H1 (cell line): ENCODE data around the gene KLK4. TPM values are rescaled to one million over a fixed set of nuclear protein-coding genes. Genes with fewer than 3 reads are reported as not detected.

Source experiments
- CTCF ChIA-PET: fragments of 300-600 bp; sonication (Branson Sonifier 250); formaldehyde crosslinking; loops from one replicate; lab custom pipeline; 2021; ENCODE audit not compliant: partially characterized antibody; lab: Charles Lee
- POLR2A ChIA-PET: fragments of 300-600 bp; sonication (Branson Sonifier 250); formaldehyde crosslinking; loops from one replicate; lab custom pipeline; 2021; ENCODE audit warnings: inconsistent platforms; ENCODE audit not compliant: partially characterized antibody; lab: Charles Lee
- DNase-seq, 2 experiments: peaks; one replicate each; pipeline versions ENCODE4 v3.0.0 to v3.0.0-alpha.2; 2010 to 2022; ENCODE audit warnings: low spot score in 2 of 2, low read depth in 1 of 2, mixed read lengths in 1 of 2
- FAIRE-seq: peaks from 2 replicates; lab custom pipeline; 2011; peaks lifted over from hg19 to GRCh38; lab: Jason Lieb, UNC
- H2AFZ ChIP-seq: 2 replicates; pipeline ENCODE4 v1.8.1; 2012; ENCODE audit warnings: low read length, inconsistent platforms
- H2AK5ac ChIP-seq: 2 replicates; pipeline ENCODE4 v1.6.1; 2013; ENCODE audit warnings: low read depth, low read length
- H2BK120ac ChIP-seq: replicated peaks from 2 replicates; pipeline ENCODE3; 2013; ENCODE audit warnings: low read depth, low read length, inconsistent platforms
- H2BK12ac ChIP-seq: 2 replicates; pipeline ENCODE4 v1.6.1; 2013; ENCODE audit warnings: low read depth, low read length
- H2BK15ac ChIP-seq: 2 replicates; pipeline ENCODE4 v1.6.1; 2013; ENCODE audit warnings: low read length
- H2BK20ac ChIP-seq: 2 replicates; pipeline ENCODE4 v1.6.1; 2013; ENCODE audit warnings: low read length
- H2BK5ac ChIP-seq: 2 replicates; pipeline ENCODE4 v1.6.1; 2013; ENCODE audit warnings: low read depth, low read length
- H3K14ac ChIP-seq: 2 replicates; pipeline ENCODE4 v1.6.1; 2013; ENCODE audit warnings: inconsistent platforms; ENCODE audit not compliant: insufficient read length
- H3K18ac ChIP-seq: 2 replicates; pipeline ENCODE4 v1.6.1; 2013; ENCODE audit warnings: low read length; ENCODE audit errors: extremely low read depth
- H3K23ac ChIP-seq: 2 replicates; pipeline ENCODE4 v1.6.1; 2013; ENCODE audit warnings: inconsistent platforms; ENCODE audit not compliant: insufficient read length
- H3K23me2 ChIP-seq: 2 replicates; pipeline ENCODE4 v1.6.1; 2013; ENCODE audit warnings: low read depth, low read length
- H3K27ac ChIP-seq: 2 replicates; pipeline ENCODE4 v1.6.1; 2011; ENCODE audit warnings: low read depth, low read length, inconsistent platforms
- H3K27me3 ChIP-seq, 4 experiments: replicated peaks in 1 of 4; 1 replicate in 1 of 4; 2 replicates in 3 of 4; pipeline versions ENCODE4 v1.6.1 to v1.8.1; 2011 to 2013; ENCODE audit warnings: low read length in 3 of 4, mild to moderate bottlenecking in 3 of 4, inconsistent platforms in 2 of 4, mixed read lengths in 2 of 4, moderate library complexity in 1 of 4; ENCODE audit not compliant: control insufficient read depth in 3 of 4, insufficient read depth in 3 of 4; ENCODE audit errors: extremely low read depth in 1 of 4
- H3K36me3 ChIP-seq, 4 experiments: 2 replicates each; pipeline versions ENCODE4 v1.6.1 to v1.8.1; 2011 to 2013; ENCODE audit warnings: mild to moderate bottlenecking in 4 of 4, low read length in 3 of 4, moderate library complexity in 2 of 4, control low read depth in 1 of 4, inconsistent platforms in 1 of 4; ENCODE audit not compliant: insufficient read depth in 4 of 4, control insufficient read depth in 2 of 4
- H3K4ac ChIP-seq: replicated peaks from 2 replicates; pipeline ENCODE3; 2013; ENCODE audit warnings: low read length, low read depth, mixed read lengths, inconsistent platforms; ENCODE audit not compliant: insufficient read length
- H3K4me1 ChIP-seq, 4 experiments: replicated peaks in 1 of 4; 1 replicate in 1 of 4; 2 replicates in 3 of 4; pipeline versions ENCODE4 v1.6.1 to v1.8.1; 2011 to 2013; ENCODE audit warnings: low read length in 3 of 4, inconsistent platforms in 2 of 4, mixed read lengths in 1 of 4; ENCODE audit not compliant: insufficient read depth in 4 of 4, control insufficient read depth in 3 of 4
- H3K4me2 ChIP-seq, 2 experiments: 2 replicates each; pipeline versions ENCODE4 v1.6.1 to v1.8.1; 2011 to 2013; ENCODE audit warnings: low read depth in 2 of 2, low read length in 2 of 2, control low read depth in 1 of 2, inconsistent platforms in 1 of 2, mild to moderate bottlenecking in 1 of 2; ENCODE audit not compliant: insufficient read depth in 1 of 2
- H3K4me3 ChIP-seq, 4 experiments: fragments of 200-600, 300-600 bp in 1 of 4; sonication (generic), shearing (Covaris generic), sonication (Bioruptor Twin) in 1 of 4; 2 replicates each; pipeline versions ENCODE4 v1.5.1 to v1.8.1; 2011 to 2016; ENCODE audit warnings: low read length in 4 of 4, low read depth in 3 of 4, control low read depth in 2 of 4, inconsistent platforms in 2 of 4, mild to moderate bottlenecking in 2 of 4, mixed read lengths in 1 of 4, moderate library complexity in 1 of 4; ENCODE audit not compliant: insufficient read depth in 2 of 4; ENCODE audit errors: extremely low read depth in 1 of 4
- H3K56ac ChIP-seq: replicated peaks from 2 replicates; pipeline ENCODE3; 2013; ENCODE audit warnings: low read depth, mild to moderate bottlenecking, mixed read lengths, low read length, inconsistent platforms; ENCODE audit not compliant: insufficient read length
- H3K79me1 ChIP-seq: 2 replicates; pipeline ENCODE4 v1.6.1; 2013; ENCODE audit warnings: low read depth, low read length, control low read depth
- H3K79me2 ChIP-seq, 2 experiments: 2 replicates each; pipeline versions ENCODE4 v1.6.1 to v1.8.1; 2012 to 2013; ENCODE audit warnings: low read length in 2 of 2, mild to moderate bottlenecking in 2 of 2, inconsistent platforms in 1 of 2; ENCODE audit not compliant: insufficient read depth in 2 of 2, control insufficient read depth in 1 of 2
- H3K9ac ChIP-seq, 4 experiments: replicated peaks in 1 of 4; 1 replicate in 1 of 4; 2 replicates in 3 of 4; pipeline versions ENCODE4 v1.6.1 to v1.8.1; 2011 to 2013; ENCODE audit warnings: low read depth in 3 of 4, low read length in 3 of 4, control low read depth in 2 of 4, mild to moderate bottlenecking in 2 of 4, moderate library complexity in 2 of 4, inconsistent platforms in 1 of 4; ENCODE audit errors: extremely low read depth in 1 of 4
- H3K9me3 ChIP-seq, 2 experiments: 2 replicates each; pipeline versions ENCODE4 v1.6.1 to v1.8.1; 2012 to 2013; ENCODE audit warnings: mild to moderate bottlenecking in 2 of 2, moderate library complexity in 2 of 2, control low read depth in 1 of 2, inconsistent platforms in 1 of 2, low read depth in 1 of 2, low read length in 1 of 2, mixed read lengths in 1 of 2; ENCODE audit not compliant: insufficient read depth in 2 of 2
- H4K20me1 ChIP-seq, 2 experiments: replicated peaks in 1 of 2; 2 replicates each; pipeline versions ENCODE3 to v1.8.1; 2011 to 2013; ENCODE audit warnings: inconsistent platforms in 2 of 2, low read length in 2 of 2, mild to moderate bottlenecking in 1 of 2; ENCODE audit not compliant: insufficient read depth in 2 of 2, control insufficient read depth in 1 of 2
- H4K5ac ChIP-seq: 2 replicates; pipeline ENCODE4 v1.6.1; 2013; ENCODE audit warnings: low read length, low read depth, mixed read lengths, inconsistent platforms; ENCODE audit not compliant: insufficient read length
- H4K8ac ChIP-seq: 2 replicates; pipeline ENCODE4 v1.8.0; 2013; ENCODE audit warnings: mild to moderate bottlenecking, moderate library complexity, low read length, inconsistent platforms; ENCODE audit not compliant: insufficient read depth; ENCODE audit errors: extremely low read depth
- H4K91ac ChIP-seq: replicated peaks from 2 replicates; pipeline ENCODE3; 2013; ENCODE audit warnings: low read length, mixed read lengths, inconsistent platforms; ENCODE audit not compliant: insufficient read length
- SIN3A ChIP-seq, 2 experiments: IDR thresholded peaks in 1 of 2; conservative IDR thresholded peaks in 1 of 2; 2 replicates each; pipeline ENCODE4 v1.6.1; 2011 to 2012; ENCODE audit warnings: low read length in 2 of 2, improper control_type of control experiment in 1 of 2, low read depth in 1 of 2, mild to moderate bottlenecking in 1 of 2
- SP1 ChIP-seq: IDR thresholded peaks from 2 replicates; pipeline ENCODE4 v1.6.1; 2011; ENCODE audit warnings: low read depth, low read length
- WGBS, 2 experiments: shearing (Covaris generic) in 1 of 2; methylation state at CpG; one replicate each; pipeline versions ENCODE4 v1.1.6 to v1.1.7; 2013 to 2015; ENCODE audit warnings: low lambda C conversion rate in 2 of 2, mixed read lengths in 2 of 2, inconsistent platforms in 1 of 2, low coverage in 1 of 2, missing lambda C conversion rate in 1 of 2; ENCODE audit not compliant: insufficient replicate concordance in 2 of 2, insufficient coverage in 1 of 2, insufficient read length in 1 of 2; ENCODE audit errors: extremely low coverage in 1 of 2, missing lambda C conversion rate in 1 of 2; 5-methylcytosine and 5-hydroxymethylcytosine counted together
- polyA plus RNA-seq, 7 experiments: library from polyadenylated mRNA; depleted of rRNA in 3 of 7; stranded (reverse) in 5 of 7; unstranded in 2 of 7; fragments of >200 nt in 5 of 7; fragments of 200-250 nt in 2 of 7; gene quantifications; 1 replicate in 5 of 7; 2 replicates in 1 of 7; 4 replicates in 1 of 7; pipeline versions ENCODE4 v1.2.1 to v1.2.3, GENCODE V29; 2011 to 2013; ENCODE audit warnings: missing spikeins in 2 of 7, mixed read lengths in 2 of 7
- total RNA-seq: library from RNA; stranded (reverse); fragmentation: NEBNext Ultra II Directional; extraction: Animal tissue kit (Norgen Biotek cat#: 25700); gene quantifications from 2 replicates; pipeline ENCODE4 v1.2.1, GENCODE V29; 2021

The KLK4 gene
- total and polyA plus RNA-seq, 2 of the 8 experiments (the other 6 are each of a cell fraction or from before 2014, with no cell fraction given) = 0.44 TPM; not detected in 1

GRCh38 chr19:50898018-50898417 is 13.2 kb downstream of the KLK4 start:
- Histone ChIP-seq H3K4ac (no peak overlapping the region), H2AFZ (no peak overlapping the region), H3K23ac (no peak overlapping the region), H3K4me1 (no peaks in the 10 kb centered on the region), H3K18ac (no peak overlapping the region), H3K36me3 (no peaks in the 10 kb centered on the region), H2BK20ac (no peak overlapping the region), H4K91ac (no peak overlapping the region), H2BK15ac (no peak overlapping the region), H3K23me2 (no peaks in the 10 kb centered on the region), H2AK5ac (no peak overlapping the region), H3K14ac (no peak overlapping the region), H3K9me3 (peaks cover 16 to 17% of the 10 kb centered on the region in 2 experiments; a peak in 3 of 4 replicates), H2BK12ac (no peak overlapping the region), H3K79me1 (no peaks in the 10 kb centered on the region), H3K56ac (no peak overlapping the region), H3K27ac (no peak overlapping the region), H4K20me1 (peaks cover 0 to 2% of the 10 kb centered on the region in 2 experiments), H3K4me2 (no peak overlapping the region), H3K9ac (no peak overlapping the region; a peak in 1 of 7 replicates), H3K4me3 (no peak overlapping the region), H3K27me3 (peaks cover 0 to 3% (median 1%) of the 10 kb centered on the region in 4 experiments; a peak in 1 of 7 replicates), H2BK5ac (no peak overlapping the region), H3K79me2 (no peaks in the 10 kb centered on the region), H4K5ac (no peak overlapping the region), H4K8ac (no peak overlapping the region), H2BK120ac (no peak overlapping the region)
- ChIA-PET CTCF (interaction anchor here (0.9 to 1.6 kb wide), 6 partner anchors 16 to 198 kb away, joined by 3 to 7 read pairs (median 3); no protein-coding TSS in a partner anchor), POLR2A (interaction anchor here (1.4 to 1.5 kb wide), 2 partner anchors 59 to 93 kb away, joined by 3 to 4 read pairs; no protein-coding TSS in a partner anchor)
- DNase-seq (no peak), FAIRE-seq (no peak)
- TF ChIP-seq SIN3A (conservative IDR thresholded peaks at IDR 0.05 in 1 of 2, IDR thresholded peaks at IDR 0.05 in 1 of 2; ENCODE audit: low read depth in 1 of 2, low read length in 2 of 2) (no peak), SP1 (no peak)
- whole genome bisulfite sequencing, 2 experiments = 82% methylated on average over 4 of the region's 4 CpGs; no CpG with 5 or more reads in 1 of the 2 experiments
